RWPE2 (cell line): Measurements from ENCODE around the gene PGK2.

Source experiments
- ATAC-seq: fragments of 200-7000 bp; cut with Tn5 transposase; 3 replicates; pipeline ENCODE4 v1.9.1; 2021; ENCODE audit warnings: low read depth
- DNase-seq: peaks from one replicate; pipeline ENCODE4 v3.0.0-alpha.2; 2020; ENCODE audit warnings: low spot score
- H3K27ac ChIP-seq: fragments of 450-650 bp; 2 replicates; pipeline ENCODE4 v1.5.1; 2017; ENCODE audit warnings: mild to moderate bottlenecking; ENCODE audit not compliant: poor library complexity, severe bottlenecking
- H3K27me3 ChIP-seq: fragments of 250-450 bp; sonication (Bioruptor Pico); 2 replicates; pipeline ENCODE4 v1.5.1; 2021; ENCODE audit warnings: mild to moderate bottlenecking, moderate library complexity; ENCODE audit not compliant: insufficient read depth, poor library complexity, severe bottlenecking
- H3K36me3 ChIP-seq: fragments of 250-450 bp; sonication (Bioruptor Pico); 2 replicates; pipeline ENCODE4 v1.5.1; 2020; ENCODE audit warnings: low read depth, mild to moderate bottlenecking, moderate library complexity
- H3K4me1 ChIP-seq: fragments of 250-450 bp; sonication (Bioruptor Pico); 2 replicates; pipeline ENCODE4 v1.5.1; 2021; ENCODE audit warnings: mild to moderate bottlenecking, moderate library complexity; ENCODE audit not compliant: insufficient read depth, poor library complexity, severe bottlenecking
- H3K4me3 ChIP-seq: fragments of 250-450 bp; sonication (Bioruptor Pico); 2 replicates; pipeline ENCODE4 v1.5.1; 2021; ENCODE audit warnings: mild to moderate bottlenecking, moderate library complexity; ENCODE audit not compliant: severe bottlenecking
- H3K9me3 ChIP-seq: fragments of 250-450 bp; sonication (Bioruptor Pico); 2 replicates; pipeline ENCODE4 v1.5.1; 2021; ENCODE audit warnings: mild to moderate bottlenecking, moderate library complexity; ENCODE audit not compliant: severe bottlenecking
- TF ChIP-seq, protein P1 (sequence below): fragments of 450-650 bp; IDR thresholded peaks from one replicate; pipeline ENCODE4 v1.5.1; 2017; ENCODE audit warnings: mild to moderate bottlenecking, moderate library complexity; ENCODE audit not compliant: poor library complexity, severe bottlenecking

Gene PGK2

DNA sequence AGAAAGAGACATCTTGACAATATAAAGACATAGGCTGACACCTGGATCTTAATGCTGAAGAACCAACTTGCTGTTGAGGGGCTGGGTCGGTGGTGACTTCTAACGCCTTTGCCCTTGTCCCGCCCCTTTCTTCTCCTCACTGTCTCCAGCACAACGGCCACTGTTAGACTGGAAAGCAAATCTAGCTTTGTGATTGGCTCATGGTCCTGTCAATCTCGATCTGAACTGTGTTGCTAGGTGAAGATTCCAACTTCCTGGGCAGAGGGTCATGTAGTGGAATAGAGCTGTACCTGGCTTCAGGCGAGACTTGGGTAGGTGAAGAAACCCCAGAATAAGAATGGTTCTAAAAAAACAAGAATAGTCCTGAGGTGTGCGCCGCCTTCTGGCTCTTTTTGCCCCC is at the start of gene PGK2:
Gene PGK2, minus strand, starts transcription at position 110 of the 400 bp plus-strand sequence. Its CDS starts 98 bp downstream, at position 12.
- no peaks in the 10 kb centered on the region for H3K9me3 ChIP-seq
- H3K27ac ChIP-seq, result no peak within 1 kb of the TSS
- TF ChIP-seq, protein P1, sequence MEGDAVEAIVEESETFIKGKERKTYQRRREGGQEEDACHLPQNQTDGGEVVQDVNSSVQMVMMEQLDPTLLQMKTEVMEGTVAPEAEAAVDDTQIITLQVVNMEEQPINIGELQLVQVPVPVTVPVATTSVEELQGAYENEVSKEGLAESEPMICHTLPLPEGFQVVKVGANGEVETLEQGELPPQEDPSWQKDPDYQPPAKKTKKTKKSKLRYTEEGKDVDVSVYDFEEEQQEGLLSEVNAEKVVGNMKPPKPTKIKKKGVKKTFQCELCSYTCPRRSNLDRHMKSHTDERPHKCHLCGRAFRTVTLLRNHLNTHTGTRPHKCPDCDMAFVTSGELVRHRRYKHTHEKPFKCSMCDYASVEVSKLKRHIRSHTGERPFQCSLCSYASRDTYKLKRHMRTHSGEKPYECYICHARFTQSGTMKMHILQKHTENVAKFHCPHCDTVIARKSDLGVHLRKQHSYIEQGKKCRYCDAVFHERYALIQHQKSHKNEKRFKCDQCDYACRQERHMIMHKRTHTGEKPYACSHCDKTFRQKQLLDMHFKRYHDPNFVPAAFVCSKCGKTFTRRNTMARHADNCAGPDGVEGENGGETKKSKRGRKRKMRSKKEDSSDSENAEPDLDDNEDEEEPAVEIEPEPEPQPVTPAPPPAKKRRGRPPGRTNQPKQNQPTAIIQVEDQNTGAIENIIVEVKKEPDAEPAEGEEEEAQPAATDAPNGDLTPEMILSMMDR, result no peak
- no peaks in the 10 kb centered on the region for H3K36me3 ChIP-seq
- no peaks in the 10 kb centered on the region for H3K4me1 ChIP-seq
- DNase-seq, result no peak
- no peaks in the 10 kb centered on the region for H3K27me3 ChIP-seq
- no peak within 1 kb of the TSS for H3K4me3 ChIP-seq
- ATAC-seq, result no peak

DNA sequence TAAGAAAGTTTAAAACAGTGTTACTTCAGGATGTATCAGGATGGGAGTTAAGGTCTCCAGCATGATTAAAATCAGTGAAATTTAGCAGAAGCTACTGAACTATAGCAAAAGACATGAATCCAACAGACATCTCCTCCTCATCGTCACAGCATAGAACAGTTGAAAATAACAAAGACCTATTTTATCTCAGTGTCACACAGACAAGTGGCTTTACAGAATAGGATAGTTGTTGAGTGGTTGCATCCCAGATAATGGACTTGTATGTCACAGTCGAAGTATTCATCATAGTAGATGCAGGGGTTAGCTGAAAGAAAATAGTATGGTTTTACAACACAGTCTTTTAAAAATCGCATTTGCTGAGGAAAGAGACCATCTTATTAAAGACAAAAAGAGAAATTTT is 48.1 kb upstream of the PGK2 start:
- H3K27me3 ChIP-seq, result no peaks in the 10 kb centered on the region
- no peak overlapping the region for H3K27ac ChIP-seq
- TF ChIP-seq, protein P1, result no peak
- H3K4me1 ChIP-seq, result no peaks in the 10 kb centered on the region
- no peak overlapping the region for H3K4me3 ChIP-seq
- DNase-seq (no peak), ATAC-seq (no peak)
- H3K36me3 ChIP-seq, result no peaks in the 10 kb centered on the region
- H3K9me3 ChIP-seq, result no peaks in the 10 kb centered on the region

DNA sequence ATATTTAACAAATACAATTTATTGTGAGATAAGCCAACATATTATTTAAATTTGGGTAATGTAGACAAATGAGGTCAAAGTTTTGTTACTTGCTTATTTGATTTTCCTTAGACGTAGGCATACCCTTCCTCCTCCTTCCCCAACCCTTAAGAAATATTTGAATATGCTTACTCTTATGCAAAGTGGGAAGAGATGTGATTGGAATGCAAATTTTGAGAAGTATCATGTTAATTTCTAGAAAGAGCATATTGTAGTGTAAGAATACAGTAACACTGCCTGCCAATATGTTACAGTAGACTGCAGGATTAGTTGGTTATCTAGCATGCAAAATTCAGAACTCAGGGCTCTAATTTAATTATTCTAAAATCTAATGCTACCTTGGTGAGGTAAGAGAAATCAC is 46.3 kb upstream of the PGK2 start:
- H3K4me1 ChIP-seq, result no peaks in the 10 kb centered on the region
- H3K4me3 ChIP-seq, result no peak overlapping the region
- H3K27ac ChIP-seq, result no peak overlapping the region
- H3K27me3 ChIP-seq, result no peaks in the 10 kb centered on the region
- no peak for ATAC-seq
- H3K9me3 ChIP-seq, result no peaks in the 10 kb centered on the region
- no peak for DNase-seq
- TF ChIP-seq, protein P1, result no peak
- H3K36me3 ChIP-seq, result no peaks in the 10 kb centered on the region

DNA sequence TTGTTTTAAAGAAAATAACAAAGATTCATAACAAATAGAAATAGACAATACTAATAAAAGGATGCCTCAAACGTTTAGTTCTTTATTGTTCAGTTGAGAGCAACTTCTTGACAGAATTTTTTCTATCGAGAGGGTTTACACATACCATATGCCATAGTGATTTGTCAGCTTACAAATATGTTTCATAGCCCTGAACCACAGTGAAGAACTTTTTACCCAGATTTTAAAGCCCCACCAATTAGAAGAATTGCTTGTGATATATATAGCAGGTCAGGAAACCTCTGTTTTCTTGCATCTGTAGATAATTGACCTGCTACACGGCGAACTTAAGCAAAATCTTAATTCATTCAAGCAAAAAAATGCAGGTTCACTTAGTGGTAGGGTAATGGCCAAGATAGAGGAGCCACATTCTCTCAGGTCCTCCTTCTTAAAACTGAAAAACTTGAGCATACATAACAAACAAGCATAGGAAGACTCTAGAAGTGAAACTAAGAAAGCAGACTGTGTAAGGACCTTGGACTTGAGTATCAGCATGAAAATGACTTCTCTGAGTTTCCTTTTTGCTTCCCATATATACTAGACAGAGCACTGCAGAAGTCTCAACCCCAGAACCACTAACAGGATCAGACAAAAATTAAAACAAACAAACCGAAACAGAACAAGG is 39.8 kb upstream of the PGK2 start:
- H3K9me3 ChIP-seq, result no peaks in the 10 kb centered on the region
- no peak overlapping the region for H3K27ac ChIP-seq
- no peaks in the 10 kb centered on the region for H3K4me1 ChIP-seq
- no peak for DNase-seq
- peaks cover 8% of the 10 kb centered on the region for H3K27me3 ChIP-seq
- no peak for ATAC-seq
- H3K4me3 ChIP-seq, result no peak overlapping the region
- TF ChIP-seq, protein P1, result no peak
- H3K36me3 ChIP-seq, result no peaks in the 10 kb centered on the region

DNA sequence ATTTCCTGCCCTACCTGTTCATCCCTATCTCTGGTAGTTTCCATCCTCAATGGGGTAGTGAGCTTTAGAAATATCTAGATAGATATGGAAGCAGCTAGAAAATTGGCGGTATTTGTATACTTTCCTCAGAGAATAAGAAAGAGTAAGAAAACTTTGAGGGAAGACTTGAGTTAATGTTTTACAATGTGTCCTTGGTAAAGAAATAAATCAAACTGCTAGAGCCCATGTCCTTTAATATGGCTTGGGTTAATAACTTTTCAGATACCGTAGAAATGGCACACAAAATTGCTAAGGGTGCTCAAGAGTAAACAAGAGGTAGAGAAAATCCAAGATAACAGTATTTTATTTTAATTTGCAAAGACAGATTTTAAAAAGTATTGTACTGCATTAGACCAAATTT is 28.1 kb upstream of the PGK2 start:
- Histone ChIP-seq H3K27ac (no peak overlapping the region), H3K9me3 (no peaks in the 10 kb centered on the region), H3K4me1 (no peaks in the 10 kb centered on the region), H3K4me3 (no peak overlapping the region), H3K36me3 (no peaks in the 10 kb centered on the region), H3K27me3 (no peaks in the 10 kb centered on the region)
- ATAC-seq (no peak), DNase-seq (no peak)
- TF ChIP-seq, protein P1, result no peak
